Parathyroid adenoma (tissue), 2 donors: ENCODE results near the gene RRP8.
A peak's percentile ranks its signal among the peaks of the same experiment; 100 is the strongest.

ENCODE experiments used
- H2AFZ ChIP-seq: fragments of 300-600 bp; sonication (generic); one replicate; pipeline ENCODE4 v1.7.0; 2017; ENCODE audit warnings: antibody characterized with exemption, mild to moderate bottlenecking
- H3K27ac ChIP-seq: fragments of 300-600 bp; sonication (generic); one replicate; pipeline ENCODE4 v1.7.0; 2017
- H3K27me3 ChIP-seq: fragments of 300-600 bp; sonication (generic); one replicate; pipeline ENCODE4 v1.7.0; 2017; ENCODE audit warnings: low read length; ENCODE audit not compliant: control insufficient read depth, insufficient read depth
- H3K36me3 ChIP-seq: fragments of 300-600 bp; sonication (generic); one replicate; pipeline ENCODE4 v1.7.0; 2017; ENCODE audit warnings: low read length; ENCODE audit not compliant: control insufficient read depth, insufficient read depth
- H3K4me1 ChIP-seq: fragments of 300-600 bp; sonication (generic); one replicate; pipeline ENCODE4 v1.7.0; 2017; ENCODE audit warnings: control low read depth
- H3K4me2 ChIP-seq: fragments of 300-600 bp; sonication (generic); one replicate; pipeline ENCODE4 v1.7.0; 2017; ENCODE audit warnings: low read length
- H3K4me3 ChIP-seq: fragments of 300-600 bp; sonication (generic); one replicate; pipeline ENCODE4 v1.7.0; 2017; ENCODE audit warnings: low read depth, low read length
- H3K79me2 ChIP-seq: fragments of 300-600 bp; sonication (generic); one replicate; pipeline ENCODE4 v1.7.0; 2017; ENCODE audit warnings: control low read depth
- H3K9ac ChIP-seq: fragments of 300-600 bp; sonication (generic); one replicate; pipeline ENCODE4 v1.7.0; 2017; ENCODE audit warnings: mild to moderate bottlenecking
- H3K9me3 ChIP-seq: fragments of 300-600 bp; sonication (generic); one replicate; pipeline ENCODE4 v1.7.0; 2017; ENCODE audit warnings: low read length; ENCODE audit not compliant: control insufficient read depth
- TF ChIP-seq, protein P1 (sequence below): fragments of 300-600 bp; sonication (generic); IDR thresholded peaks from one replicate; pipeline ENCODE4 v1.7.0; 2017; ENCODE audit warnings: antibody characterized with exemption, mild to moderate bottlenecking
- donor health status: primary hyperparathyroidism.

RRP8 gene

DNA sequence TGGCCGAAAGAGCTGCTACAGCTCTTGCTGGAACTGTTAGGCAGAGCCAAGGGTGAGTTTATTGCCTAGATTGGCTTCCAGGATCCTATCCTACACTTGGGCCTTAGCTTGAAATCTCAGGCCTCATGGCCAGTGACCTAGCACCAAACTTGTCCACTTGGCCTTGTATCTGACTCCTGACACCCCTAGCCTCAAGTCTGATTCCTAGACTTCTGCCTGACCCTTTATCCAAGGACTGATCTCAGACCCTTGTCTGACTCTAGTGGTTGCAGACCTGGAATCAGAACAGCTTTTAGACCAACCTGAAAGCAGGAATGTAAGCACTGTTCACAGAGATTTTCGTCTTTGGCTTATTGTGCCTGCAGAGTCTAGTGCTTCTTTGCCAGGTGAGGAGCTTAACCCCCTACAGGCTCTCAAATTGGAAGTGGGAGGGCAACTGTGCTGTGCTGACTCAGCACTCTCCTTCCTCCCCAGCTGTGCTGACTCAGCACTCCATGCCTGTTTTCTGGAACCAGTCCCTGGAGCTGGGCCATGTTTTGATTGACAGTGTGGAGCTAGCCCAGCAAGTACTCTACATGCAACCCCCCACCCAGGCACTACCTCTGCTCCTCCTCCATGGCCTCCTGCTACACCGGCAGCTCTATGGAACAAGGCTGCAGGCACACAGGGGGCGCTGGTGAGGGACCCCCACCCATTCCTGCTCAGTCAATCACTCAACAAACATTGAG is 35.1 kb downstream of the RRP8 start:
- Histone ChIP-seq H3K9me3 (no peaks in the 10 kb centered on the region), H2AFZ (peak overlapping the region; percentile 35), H3K4me2 (peak overlapping the region; percentile 33), H3K79me2 (no peaks in the 10 kb centered on the region), H3K4me3 (no peak overlapping the region), H3K27ac (peak overlapping the region; percentile 87), H3K4me1 (peaks cover 33% of the 10 kb centered on the region), H3K36me3 (no peaks in the 10 kb centered on the region), H3K27me3 (no peaks in the 10 kb centered on the region), H3K9ac (no peak overlapping the region)
- TF ChIP-seq, protein P1, sequence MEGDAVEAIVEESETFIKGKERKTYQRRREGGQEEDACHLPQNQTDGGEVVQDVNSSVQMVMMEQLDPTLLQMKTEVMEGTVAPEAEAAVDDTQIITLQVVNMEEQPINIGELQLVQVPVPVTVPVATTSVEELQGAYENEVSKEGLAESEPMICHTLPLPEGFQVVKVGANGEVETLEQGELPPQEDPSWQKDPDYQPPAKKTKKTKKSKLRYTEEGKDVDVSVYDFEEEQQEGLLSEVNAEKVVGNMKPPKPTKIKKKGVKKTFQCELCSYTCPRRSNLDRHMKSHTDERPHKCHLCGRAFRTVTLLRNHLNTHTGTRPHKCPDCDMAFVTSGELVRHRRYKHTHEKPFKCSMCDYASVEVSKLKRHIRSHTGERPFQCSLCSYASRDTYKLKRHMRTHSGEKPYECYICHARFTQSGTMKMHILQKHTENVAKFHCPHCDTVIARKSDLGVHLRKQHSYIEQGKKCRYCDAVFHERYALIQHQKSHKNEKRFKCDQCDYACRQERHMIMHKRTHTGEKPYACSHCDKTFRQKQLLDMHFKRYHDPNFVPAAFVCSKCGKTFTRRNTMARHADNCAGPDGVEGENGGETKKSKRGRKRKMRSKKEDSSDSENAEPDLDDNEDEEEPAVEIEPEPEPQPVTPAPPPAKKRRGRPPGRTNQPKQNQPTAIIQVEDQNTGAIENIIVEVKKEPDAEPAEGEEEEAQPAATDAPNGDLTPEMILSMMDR = no peak

DNA sequence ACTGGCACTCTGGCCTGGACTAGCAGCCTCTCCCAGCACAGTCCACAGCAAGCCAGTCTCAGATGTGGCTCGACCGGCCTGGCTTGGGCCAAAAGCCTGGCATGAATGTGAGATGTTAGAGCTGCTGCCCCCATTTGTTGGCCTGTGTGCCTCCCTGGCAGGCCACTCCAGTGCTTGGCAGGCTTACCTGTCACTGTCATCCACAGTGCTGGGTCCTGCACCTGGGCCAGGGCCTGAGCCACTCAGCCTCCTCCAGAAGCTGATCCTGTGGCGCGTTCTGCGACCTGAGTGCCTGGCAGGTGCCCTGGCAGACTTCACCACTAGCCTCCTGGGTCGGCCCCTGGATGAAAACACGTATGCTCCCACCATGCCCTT is 36.1 kb downstream of the RRP8 start:
- no peak overlapping the region for H3K9ac ChIP-seq
- no peaks in the 10 kb centered on the region for H3K9me3 ChIP-seq
- peak overlapping the region; percentile 87 for H3K27ac ChIP-seq
- no peaks in the 10 kb centered on the region for H3K27me3 ChIP-seq
- H3K79me2 ChIP-seq = no peaks in the 10 kb centered on the region
- TF ChIP-seq, protein P1 = no peak
- H3K36me3 ChIP-seq = no peaks in the 10 kb centered on the region
- no peak overlapping the region for H3K4me2 ChIP-seq
- no peak overlapping the region for H3K4me3 ChIP-seq
- H3K4me1 ChIP-seq = peaks cover 37% of the 10 kb centered on the region
- H2AFZ ChIP-seq = no peak overlapping the region

DNA sequence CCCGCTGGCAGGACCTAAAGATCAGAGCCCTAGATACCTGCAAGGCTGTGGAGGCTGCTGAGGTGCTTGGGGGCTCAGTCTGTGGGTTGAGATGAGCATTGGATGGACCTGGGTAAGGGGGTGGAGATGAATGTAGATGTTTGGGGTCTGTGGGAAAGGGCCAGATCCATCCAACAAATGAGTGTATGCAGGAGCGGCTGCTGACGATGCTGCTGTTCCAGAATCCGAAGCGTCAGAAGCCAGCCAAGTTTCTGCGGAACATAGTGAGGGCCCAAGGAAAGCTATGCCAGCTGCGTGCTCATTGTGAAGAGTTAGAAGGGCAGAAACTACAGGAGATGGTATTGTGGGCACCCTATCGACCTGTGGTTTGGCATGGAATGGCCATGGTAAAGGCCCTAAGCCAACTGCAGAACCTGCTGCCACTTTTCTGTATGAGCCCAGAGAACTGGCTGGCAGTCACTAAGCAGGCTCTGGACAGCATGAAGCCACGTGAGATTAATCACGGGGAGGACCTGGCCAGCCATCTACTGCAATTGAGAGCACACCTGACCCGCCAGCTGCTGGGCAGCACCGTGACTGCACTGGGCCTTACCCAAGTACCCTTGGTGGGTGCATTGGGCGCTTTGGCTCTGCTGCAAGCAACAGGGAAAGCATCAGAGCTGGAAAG is 36.6 kb downstream of the RRP8 start:
- no peak overlapping the region for H3K9ac ChIP-seq
- peak overlapping the region; percentile 87 for H3K27ac ChIP-seq
- H3K36me3 ChIP-seq = no peaks in the 10 kb centered on the region
- TF ChIP-seq, protein P1 = no peak
- no peaks in the 10 kb centered on the region for H3K27me3 ChIP-seq
- H3K79me2 ChIP-seq = no peaks in the 10 kb centered on the region
- H3K4me3 ChIP-seq = no peak overlapping the region
- no peak overlapping the region for H3K4me2 ChIP-seq
- H3K4me1 ChIP-seq = peaks cover 37% of the 10 kb centered on the region
- H3K9me3 ChIP-seq = no peaks in the 10 kb centered on the region
- no peak overlapping the region for H2AFZ ChIP-seq

DNA sequence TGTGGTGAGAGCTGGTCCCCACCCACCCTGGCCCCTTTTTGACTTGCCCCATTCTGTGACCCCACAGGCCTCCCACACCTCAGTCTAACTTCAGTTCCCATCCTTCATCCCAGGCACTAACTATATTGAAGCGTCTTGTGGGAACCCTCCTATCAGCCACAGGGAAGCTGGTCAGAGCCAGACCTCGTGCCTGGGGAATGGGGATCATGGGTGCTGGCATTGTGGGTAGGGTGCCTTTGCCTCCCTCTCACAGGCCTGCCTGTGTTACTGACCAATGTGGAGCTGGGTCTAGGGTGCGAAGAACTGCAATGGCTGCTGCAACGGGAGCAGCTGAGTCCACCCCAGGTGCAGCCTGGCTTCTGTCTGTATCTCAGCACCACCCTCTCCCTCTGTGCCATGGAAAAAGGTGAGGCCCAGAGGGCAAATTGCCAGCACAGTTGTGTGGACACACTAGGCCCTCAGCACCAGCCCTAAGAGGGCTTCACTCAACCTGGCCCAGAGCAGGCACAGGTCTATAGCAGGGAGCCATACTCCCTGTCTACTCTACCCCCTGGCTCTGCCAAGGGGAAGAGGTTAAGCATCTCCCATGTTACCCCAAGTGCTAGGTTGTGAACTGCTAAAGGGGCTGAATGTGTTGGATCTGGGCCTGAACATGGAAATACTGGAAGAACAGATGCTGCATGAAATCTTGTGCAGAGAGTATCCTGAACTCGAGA is 37.3 kb downstream of the RRP8 start:
- Histone ChIP-seq H2AFZ (no peak overlapping the region), H3K27ac (no peak overlapping the region), H3K27me3 (no peaks in the 10 kb centered on the region), H3K9ac (no peak overlapping the region), H3K36me3 (no peaks in the 10 kb centered on the region), H3K79me2 (no peaks in the 10 kb centered on the region), H3K4me2 (no peak overlapping the region), H3K9me3 (no peaks in the 10 kb centered on the region), H3K4me1 (peaks cover 37% of the 10 kb centered on the region), H3K4me3 (no peak overlapping the region)
- TF ChIP-seq, protein P1 = no peak
